HG03439 (cell line): Measurements from ENCODE around the gene SEMA7A.
"Not testable (repeated sequence)": the region's sequence is repeated elsewhere in the genome, so short reads cannot be mapped to it uniquely, and the experiment has no call there.

Experiments used
- ATAC-seq: cut with Tn5 transposase; IDR thresholded peaks from one replicate; pipeline ENCODE4 v1.9.1; 2021; ENCODE audit warnings: mild to moderate bottlenecking, moderate library complexity; ENCODE audit not compliant: unreplicated experiment

The SEMA7A gene

DNA sequence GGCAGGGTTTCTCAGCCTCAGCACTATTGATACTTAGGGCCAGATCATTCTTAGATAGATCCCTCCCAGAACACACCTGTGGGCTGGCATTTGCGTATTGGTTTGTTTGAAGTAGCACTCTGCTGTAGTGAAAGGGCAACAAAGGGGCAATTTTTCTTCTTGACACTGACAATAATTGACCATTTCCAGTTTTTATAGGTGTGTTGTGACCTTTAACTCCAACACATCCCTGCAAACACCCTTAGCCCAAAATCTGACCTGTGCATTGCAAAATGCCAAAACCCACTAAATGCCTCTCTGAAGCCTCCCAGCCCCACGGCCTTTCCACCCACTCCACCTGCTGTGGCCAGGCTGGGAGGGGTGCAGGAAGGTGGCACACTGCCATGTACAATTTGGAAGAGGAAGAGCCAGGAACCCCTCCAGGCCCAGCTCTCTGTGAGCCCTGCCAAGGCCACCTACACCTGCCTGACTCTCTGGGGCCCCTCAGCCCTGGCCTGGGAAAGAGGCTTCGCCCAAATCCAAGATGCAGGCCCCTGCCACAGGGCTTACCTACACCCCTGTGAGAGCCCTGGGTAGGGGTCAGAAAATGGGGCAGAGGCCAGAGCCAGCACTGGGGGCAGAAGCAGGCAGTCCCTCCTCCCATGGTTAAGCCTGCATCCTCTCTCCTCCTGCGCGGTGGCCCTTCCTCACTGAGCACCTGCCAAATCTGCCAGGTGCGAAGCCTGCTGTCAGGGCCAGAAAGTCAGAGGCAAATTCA is 56.8 kb downstream of the SEMA7A start:
- ATAC-seq = no peak

DNA sequence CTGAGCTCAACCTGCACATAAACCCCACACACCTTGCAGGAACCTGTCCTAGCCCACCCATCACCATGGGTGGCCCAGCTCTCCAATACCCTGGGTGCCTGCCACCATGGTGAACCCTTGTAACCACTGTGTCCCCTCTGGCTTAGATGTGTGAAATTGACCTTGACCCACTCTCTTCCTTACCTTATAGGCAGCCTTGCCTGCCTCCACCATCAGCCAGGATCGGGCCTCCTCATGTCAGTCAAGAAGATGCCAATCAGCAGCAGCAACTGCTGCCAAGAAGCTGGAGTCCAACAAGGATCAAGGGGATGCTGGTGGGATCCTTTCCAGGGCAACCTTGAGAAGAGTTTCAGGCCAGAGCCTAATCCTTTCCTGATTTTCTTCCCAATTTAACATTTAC is 57.5 kb downstream of the SEMA7A start:
- no peak for ATAC-seq

DNA sequence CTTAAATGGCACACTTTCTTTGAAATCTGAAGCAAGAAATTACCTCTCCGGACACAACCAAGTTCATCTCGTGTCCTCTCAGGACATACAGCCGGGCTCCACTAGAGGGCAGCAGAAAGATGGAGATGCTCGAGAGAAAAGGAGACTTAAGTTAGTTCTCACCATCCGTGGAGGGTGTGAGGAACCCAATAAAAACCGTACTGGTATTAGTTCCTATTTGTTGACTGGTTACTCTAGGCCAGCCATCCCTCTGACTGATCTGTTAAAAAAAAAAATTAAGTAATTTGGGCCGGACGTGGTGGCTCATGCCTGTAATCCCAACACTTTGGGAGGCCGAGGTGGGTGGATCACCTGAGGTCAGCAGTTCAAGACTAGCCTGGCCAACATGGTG is 58.5 kb downstream of the SEMA7A start:
- no peak for ATAC-seq

DNA sequence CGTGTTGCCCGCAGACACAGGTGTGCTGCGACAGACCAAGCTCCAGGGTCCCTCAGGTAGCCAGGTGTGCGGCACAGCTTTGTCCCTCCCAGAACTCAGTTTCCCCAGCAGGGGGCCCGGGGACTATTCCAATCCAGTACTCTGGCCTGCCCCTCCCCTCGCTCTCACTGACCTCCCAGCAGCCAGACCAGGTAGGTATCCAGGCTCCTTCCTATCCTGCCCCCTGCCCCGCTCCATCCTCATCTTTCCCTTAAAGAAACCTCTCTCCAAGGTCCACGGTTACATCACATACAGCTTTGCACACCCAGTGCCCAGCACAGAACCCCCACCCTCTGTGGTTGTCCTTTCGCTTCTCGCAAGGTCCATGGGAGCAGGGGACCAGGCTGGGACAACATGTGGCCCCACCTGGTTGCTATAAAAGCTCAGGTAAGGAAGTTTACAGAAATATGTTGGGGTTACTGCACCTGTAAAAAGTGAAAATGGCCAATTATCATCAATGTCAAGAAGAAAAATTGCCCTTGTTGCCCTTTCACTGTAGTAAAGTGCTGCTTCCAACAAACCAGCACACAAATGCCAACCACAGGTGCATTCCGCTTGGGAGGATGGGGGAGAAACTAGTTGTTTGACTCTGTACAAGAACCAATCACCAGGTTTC is 59.0 kb downstream of the SEMA7A start:
- no peak for ATAC-seq

DNA sequence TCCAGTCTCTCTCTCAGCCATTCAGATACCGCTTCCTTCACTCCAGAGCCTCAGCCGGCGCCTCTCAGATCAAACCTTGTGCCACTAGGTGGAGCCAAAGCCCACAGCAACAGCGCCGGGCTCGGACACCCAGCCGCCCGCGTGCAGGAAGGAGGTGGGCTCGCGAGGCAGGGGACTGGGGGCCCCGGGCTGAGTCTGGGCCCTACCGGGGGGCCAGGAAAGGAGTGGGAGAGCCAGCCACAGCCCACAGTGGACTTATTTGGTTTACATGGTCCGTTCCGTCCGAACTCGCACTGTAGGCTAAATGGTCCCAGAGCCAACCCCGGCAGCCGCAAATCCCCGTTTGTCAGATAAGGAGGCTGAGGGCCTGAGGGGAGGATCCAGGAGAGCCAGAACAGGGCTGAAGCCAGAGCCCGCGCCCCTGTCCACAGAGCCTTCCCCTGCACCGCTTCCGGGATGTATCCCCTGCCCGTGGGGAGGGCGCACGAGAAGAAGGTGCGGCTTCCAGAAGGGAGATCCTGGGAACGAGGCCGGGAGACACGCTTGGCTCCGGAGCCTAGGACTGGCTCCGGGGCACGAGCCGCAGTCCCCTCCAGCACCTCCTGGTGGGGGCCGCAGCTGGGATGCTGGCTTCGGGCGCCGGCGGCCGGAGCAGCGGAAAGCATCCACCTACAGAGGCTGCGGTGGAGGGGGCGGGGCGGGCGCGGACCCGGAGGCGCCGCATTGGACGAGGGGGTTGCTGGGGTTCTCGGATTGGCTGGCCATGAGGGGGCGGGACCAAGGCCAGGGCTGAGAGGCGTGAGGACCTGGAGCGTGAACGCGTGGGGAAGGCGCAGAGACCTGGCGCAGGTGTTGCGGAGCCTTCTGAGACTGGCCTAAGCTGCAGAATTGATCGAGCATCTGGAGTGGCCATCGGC is 59.8 kb downstream of the SEMA7A start:
- ATAC-seq = peak; percentile 65

DNA sequence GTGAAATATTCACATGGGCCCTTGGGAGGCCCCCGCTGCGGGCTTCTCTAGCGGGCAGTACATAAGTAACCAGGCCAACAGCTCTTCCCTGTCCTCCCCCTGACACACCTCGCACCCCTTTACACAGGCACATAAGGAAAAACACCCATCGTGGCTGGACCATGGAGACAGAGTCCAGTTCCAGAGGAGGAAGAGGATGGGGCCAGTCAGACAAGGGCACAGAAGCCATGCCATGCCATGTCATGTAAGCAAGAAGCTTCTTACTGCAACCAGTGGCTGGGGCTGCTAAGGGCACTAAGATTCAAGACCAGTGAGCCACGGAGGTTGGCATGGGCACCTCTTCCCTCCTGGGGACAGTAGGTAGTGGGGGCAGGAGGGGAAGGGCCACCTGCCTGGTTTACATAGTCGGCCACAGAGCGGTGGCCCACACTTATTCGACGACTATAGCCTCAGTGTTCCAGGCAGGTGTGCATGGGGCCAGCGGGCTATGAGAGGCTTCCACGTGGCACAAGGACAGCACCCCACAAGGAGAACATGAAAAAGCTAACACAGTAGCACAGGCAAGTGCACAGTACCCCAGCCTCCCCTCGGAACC is 60.6 kb downstream of the SEMA7A start:
- no peak for ATAC-seq

DNA sequence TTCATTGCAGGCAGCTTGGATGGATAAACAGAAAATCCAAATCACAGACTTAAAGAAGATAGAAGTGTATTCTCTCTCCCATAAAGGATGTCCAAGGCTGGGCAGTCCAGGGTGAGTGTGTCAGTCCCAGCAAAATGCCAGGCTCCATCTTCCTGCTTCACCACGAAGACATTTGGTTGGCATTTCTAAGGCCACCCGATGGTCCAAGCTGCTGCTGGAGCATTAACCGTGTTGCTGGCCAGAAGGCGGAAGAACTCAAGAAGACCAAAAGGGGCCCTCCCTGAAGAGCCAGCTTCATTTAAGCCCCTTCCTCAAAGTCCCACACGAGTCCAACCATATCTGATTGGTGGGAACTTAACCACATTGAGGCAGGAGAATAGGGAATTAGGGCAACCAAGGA is 63.3 kb downstream of the SEMA7A start:
- no peak for ATAC-seq

DNA sequence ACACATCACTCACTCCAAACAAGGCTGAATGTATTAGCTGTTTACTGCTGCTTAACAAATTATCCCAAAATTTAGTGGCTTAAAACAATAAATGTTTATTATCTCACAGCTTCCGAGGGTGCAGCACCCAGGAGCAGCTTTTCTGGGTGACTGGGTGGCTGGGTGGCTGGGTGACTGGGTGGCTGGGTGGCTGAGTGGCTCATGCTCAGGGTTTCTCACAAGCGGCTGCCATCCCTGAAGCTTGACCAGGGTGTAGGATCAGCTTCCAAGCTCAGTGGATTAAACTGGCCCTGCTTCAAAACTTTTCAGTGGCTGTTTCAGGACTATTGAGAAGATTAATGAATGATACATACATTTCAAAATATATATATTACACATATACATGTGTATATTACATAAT is 64.0 kb downstream of the SEMA7A start:
- no peak for ATAC-seq

DNA sequence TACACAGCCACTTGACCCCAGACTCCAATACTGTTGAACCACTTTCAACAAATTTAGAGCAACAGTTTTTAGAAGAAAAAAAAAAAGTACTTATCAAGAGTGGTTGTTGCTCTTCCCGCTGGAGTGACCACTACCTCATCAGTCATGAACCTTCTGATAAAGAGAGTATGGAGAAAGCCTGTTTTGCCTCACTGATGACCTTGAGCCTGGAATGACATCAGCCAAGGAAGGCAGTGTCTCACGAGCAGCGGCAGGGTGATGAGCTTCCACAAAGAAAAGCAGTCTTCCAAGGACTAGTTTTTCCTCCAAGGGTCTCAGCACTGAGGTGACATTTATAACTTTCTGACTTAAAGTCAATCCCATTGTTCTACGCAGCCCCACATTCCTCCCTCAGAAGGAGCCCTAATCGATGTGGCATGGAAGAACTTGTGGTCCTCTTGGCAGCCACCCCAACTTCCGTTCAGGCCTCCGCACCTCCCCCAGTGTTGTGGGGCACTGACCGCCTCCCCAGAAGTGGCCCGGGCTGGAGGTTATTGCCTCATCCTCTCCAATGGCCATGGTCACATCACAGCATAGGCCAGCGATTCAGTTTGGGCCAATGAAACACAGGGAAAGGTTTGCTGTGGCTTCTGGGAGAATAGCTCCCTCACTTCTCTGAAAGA is 64.5 kb downstream of the SEMA7A start:
- ATAC-seq = no peak

DNA sequence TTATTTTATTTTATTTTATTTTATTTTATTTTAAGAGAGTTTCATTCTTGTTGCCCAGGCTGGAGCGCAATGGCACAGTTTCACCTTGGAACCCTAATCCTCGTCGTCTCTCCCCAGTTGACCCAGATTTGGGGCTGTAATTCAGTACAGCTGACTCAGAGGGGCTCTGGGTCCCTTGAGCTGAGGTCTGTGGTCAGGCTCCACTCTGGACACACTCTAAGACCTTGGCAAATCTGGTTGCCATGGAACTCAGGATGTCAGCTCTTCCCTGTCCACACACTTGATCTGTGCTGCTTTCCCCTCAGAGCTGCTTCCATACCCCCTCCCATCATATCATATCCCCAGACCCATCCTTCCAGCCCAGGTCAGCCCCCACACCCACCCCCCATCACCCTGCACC is 65.6 kb downstream of the SEMA7A start:
- ATAC-seq = no peak

DNA sequence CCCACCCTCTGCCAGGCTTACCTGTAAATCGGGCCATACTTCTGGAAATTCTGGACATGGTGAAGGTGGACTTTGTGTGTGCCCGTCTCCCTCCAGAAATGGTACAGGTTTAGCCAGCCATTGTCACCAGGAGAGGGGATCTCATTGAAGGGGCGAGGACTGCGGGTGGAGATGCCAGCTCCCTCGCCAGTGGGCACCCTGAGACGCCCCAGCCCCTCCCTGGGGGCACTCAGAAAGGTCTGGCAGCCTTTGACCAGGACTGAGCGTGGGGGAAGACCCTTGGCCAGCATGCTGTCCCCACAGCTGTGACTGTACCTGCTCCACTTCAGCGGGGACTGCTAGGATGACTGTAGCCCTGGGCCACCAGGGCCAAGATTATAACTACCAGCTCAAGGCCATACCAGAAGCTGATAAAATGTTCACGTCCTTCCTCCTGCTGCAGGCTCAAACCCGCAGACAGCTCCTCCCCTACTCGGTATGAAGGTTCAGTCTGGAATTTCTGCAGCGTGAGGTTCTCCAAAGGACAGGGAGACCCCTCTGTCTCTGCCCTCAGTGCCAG is 66.4 kb downstream of the SEMA7A start, which contains the start of gene CYP11A1:
TSS of gene CYP11A1 (minus strand) at position 351 of the 559 bp plus-strand sequence. CDS start at position 290, 61 bp downstream.
- no peak for ATAC-seq

DNA sequence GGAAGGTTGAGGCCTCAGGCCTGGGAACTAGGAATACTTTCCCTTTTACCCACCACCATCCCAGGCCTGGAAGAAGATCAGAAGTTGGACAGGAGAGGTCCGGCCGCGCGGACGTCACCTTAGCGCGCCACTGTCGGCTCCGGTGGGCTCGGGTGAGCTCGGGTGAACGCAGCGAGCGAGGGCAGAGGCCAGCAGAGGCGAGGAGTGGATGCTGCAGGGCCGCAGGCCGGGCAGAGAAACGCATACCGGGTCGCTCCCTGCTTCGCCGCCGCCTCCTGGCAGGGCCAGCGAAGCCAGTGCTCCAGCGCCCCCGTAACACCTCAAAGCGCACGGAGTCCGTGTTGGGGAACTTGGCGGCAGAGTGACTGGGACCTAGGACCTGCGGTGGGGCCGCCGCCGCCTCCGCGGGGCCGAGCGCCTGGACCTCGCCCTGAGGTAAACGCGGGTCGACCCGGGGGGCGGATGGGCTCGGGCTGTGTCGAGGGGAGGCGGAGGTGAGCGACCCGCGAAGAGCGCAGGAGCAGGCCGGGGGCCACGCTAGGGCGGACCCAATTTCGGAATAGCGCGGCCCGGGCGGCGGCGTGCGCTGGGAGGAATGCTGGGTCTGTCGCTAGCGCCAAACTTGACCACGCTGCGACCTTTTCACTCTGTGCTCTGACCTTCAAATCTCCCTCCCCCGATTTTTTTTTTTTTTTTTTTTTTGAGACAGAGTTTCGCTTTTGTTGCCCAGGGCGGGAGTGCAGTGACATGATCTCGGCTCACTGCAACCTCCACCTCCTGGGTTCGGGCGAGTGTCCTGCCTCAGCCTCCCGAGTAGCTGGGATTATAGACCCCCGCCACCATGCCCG is 67.9 kb downstream of the SEMA7A start:
- ATAC-seq = no peak

DNA sequence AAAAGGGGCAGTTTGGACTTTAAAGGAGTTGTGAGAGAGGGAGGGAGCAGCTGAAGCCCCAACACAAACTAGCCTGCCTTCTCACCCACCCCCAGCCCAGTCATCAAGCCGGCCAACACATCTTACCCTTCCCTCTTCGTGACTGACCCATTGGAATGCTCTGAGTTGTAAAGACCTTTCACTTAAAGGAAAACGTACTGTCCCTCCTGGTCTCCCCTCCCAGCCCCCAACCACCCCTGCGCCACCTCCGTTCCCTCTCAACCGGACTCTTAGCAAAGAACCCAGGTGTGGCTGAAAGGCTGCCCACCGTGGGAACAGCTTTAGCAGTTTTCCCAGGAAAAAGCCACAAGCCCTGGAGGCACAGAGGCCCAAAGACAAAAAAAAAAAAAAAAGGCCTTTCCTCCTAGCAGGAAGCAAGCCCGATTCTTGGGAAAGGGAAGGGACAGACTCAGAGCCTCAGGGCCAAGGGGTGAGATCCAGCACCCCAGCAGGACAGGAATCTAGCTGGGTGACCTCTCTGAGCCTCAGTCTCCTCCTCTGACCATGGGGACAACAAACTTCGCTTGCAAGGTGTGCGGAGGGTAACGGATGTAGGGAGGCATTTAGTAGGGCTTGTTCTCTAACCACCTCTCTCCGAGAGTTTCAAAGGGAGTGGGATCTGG is 68.7 kb downstream of the SEMA7A start:
- ATAC-seq = no peak

DNA sequence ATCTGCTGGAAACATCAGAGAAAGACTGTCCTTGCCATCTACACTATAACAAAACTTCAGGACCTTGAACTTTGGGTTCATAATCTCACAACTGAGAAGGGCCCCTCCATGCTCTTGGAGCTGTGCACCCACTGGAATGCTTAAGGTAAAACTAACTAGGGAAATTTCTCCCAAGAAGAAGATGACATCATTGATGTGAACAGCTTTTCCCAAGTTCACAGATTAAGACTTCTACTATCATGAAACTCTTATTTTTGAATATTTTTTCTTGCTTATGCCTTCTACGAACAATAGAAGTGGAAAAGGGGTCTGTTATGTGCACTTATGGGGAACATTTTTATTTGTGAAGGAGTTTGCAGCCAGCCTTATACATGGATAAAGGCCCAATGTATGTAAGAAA is 71.3 kb downstream of the SEMA7A start:
- ATAC-seq = no peak

DNA sequence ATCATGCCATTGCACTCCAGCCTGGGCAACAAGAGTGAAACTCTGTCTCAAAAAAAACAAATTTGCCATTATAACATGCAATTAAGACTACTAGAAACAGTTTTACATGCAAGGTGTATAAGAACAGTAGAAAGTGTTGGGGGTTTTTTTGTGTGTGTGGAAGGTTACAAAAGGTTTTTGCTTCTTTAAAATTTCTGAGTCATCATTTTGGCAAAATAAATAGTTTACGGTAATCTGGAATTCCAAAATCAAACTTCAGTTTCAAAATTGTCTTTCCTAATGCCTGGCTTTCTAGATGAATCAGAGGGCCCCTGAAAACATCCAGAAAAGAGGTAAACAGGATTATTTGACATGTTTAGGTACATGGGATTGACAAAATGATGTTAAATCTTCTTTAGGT is 72.9 kb downstream of the SEMA7A start:
- ATAC-seq = not testable (repeated sequence)

DNA sequence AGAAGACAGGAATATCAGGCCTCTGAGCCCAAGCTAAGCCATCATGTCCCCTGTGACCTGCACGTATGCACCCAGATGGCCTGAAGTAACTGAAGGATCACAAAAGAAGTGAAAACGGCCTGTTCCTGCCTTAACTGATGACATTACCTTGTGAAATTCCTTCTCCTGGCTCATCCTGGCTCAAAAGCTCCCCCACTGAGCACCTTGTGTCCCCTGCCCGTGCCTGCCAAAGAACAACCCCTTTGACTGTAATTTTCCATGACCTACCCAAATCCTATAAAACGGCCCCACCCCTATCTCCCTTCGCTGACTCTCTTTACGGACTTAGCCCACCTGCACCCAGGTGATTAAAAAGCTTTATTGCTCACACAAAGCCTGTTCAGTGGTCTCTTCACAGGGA is 74.4 kb downstream of the SEMA7A start:
- ATAC-seq = not testable (repeated sequence)
